SK-N-SH treated with all-trans-retinoic acid at 6 μM for 48 hours (cell line): ENCODE measurements around the gene GPR171.

ENCODE experiments used
- ATAC-seq: fragments of 200-7000 bp; cut with Tn5 transposase; 3 replicates; pipeline ENCODE4 v1.9.1; 2020; ENCODE audit warnings: mild to moderate bottlenecking, moderate library complexity
- ARNTL ChIP-seq: fragments of 450-650 bp; formaldehyde crosslinking; IDR thresholded peaks from 2 replicates; pipeline ENCODE4 v1.5.0; 2020; ENCODE audit warnings: low read depth, mild to moderate bottlenecking, moderate library complexity, borderline replicate concordance
- BACH2 ChIP-seq: fragments of 250-450 bp; sonication (Bioruptor Pico); IDR thresholded peaks from 2 replicates; pipeline ENCODE4 v1.9.0; 2021; ENCODE audit warnings: mild to moderate bottlenecking, borderline replicate concordance
- CREB5 ChIP-seq: fragments of 250-450 bp; sonication (Bioruptor Pico); IDR thresholded peaks from 2 replicates; pipeline ENCODE4 v1.5.1; 2020; ENCODE audit warnings: low read depth, mild to moderate bottlenecking, moderate library complexity
- CSDC2 ChIP-seq: fragments of 250-450 bp; sonication (Bioruptor Pico); IDR thresholded peaks from 2 replicates; pipeline ENCODE4 v1.5.0; 2020; ENCODE audit warnings: mild to moderate bottlenecking, moderate library complexity
- ESRRG ChIP-seq: fragments of 250-450 bp; sonication (Bioruptor Pico); IDR thresholded peaks from 2 replicates; pipeline ENCODE4 v1.6.1; 2021; ENCODE audit warnings: mild to moderate bottlenecking
- GLIS3 ChIP-seq: fragments of 250-450 bp; sonication (Bioruptor Pico); IDR thresholded peaks from 2 replicates; pipeline ENCODE4 v1.5.0; 2020; ENCODE audit warnings: mild to moderate bottlenecking, moderate library complexity
- ISL1 ChIP-seq: fragments of 250-450 bp; sonication (Bioruptor Pico); IDR thresholded peaks from 2 replicates; pipeline ENCODE4 v2.1.2; 2022; ENCODE audit warnings: mild to moderate bottlenecking, moderate library complexity
- OSR1 ChIP-seq: fragments of 250-450 bp; sonication (Bioruptor Pico); IDR thresholded peaks from 2 replicates; pipeline ENCODE4 v1.8.0; 2022; ENCODE audit warnings: moderate library complexity, mild to moderate bottlenecking, inconsistent platforms
- PATZ1 ChIP-seq: fragments of 250-450 bp; sonication (Bioruptor Pico); IDR thresholded peaks from 2 replicates; pipeline ENCODE4 v1.8.0; 2020; ENCODE audit warnings: mild to moderate bottlenecking, moderate library complexity, borderline replicate concordance
- RARB ChIP-seq: fragments of 250-450 bp; sonication (Bioruptor Pico); IDR thresholded peaks from 2 replicates; pipeline ENCODE4 v1.8.0; 2021; ENCODE audit warnings: mild to moderate bottlenecking, moderate library complexity
- SNAI2 ChIP-seq: fragments of 250-450 bp; sonication (Bioruptor Pico); IDR thresholded peaks from 2 replicates; pipeline ENCODE4 v1.5.0; 2020; ENCODE audit warnings: mild to moderate bottlenecking, moderate library complexity
- TCF4 ChIP-seq: fragments of 250-450 bp; sonication (Bioruptor Pico); IDR thresholded peaks from 2 replicates; pipeline ENCODE4 v1.8.0; 2021; ENCODE audit warnings: mild to moderate bottlenecking, moderate library complexity, borderline replicate concordance
- TOX ChIP-seq: fragments of 250-450 bp; sonication (Bioruptor Pico); IDR thresholded peaks from 2 replicates; pipeline ENCODE4 v1.8.0; 2021; ENCODE audit warnings: mild to moderate bottlenecking, moderate library complexity, borderline replicate concordance
- TSHZ2 ChIP-seq: fragments of 250-450 bp; sonication (Bioruptor Pico); IDR thresholded peaks from 2 replicates; pipeline ENCODE4 v1.5.0; 2020; ENCODE audit warnings: mild to moderate bottlenecking, moderate library complexity
- ZFP3 ChIP-seq: fragments of 250-450 bp; sonication (Bioruptor Pico); IDR thresholded peaks from 2 replicates; pipeline ENCODE4 v1.5.0; 2020; ENCODE audit warnings: mild to moderate bottlenecking, moderate library complexity
- ZFP30 ChIP-seq: fragments of 450-650 bp; formaldehyde crosslinking; IDR thresholded peaks from 2 replicates; pipeline ENCODE4 v1.5.0; 2022; ENCODE audit warnings: mild to moderate bottlenecking, moderate library complexity
- ZNF565 ChIP-seq: fragments of 450-650 bp; formaldehyde crosslinking; conservative IDR thresholded peaks from 2 replicates; pipeline ENCODE4 v1.5.0; 2020; ENCODE audit warnings: low read depth, mild to moderate bottlenecking, moderate library complexity
- ZNF70 ChIP-seq: fragments of 450-650 bp; formaldehyde crosslinking; IDR thresholded peaks from 2 replicates; pipeline ENCODE4 v1.5.0; 2020; ENCODE audit warnings: mild to moderate bottlenecking, moderate library complexity
- ZNF8 ChIP-seq: fragments of 450-650 bp; formaldehyde crosslinking; IDR thresholded peaks from 2 replicates; pipeline ENCODE4 v1.5.0; 2020; ENCODE audit warnings: mild to moderate bottlenecking, moderate library complexity
- TF ChIP-seq, protein P1 (sequence below): fragments of 250-450 bp; sonication (Bioruptor Pico); IDR thresholded peaks from 2 replicates; pipeline ENCODE4 v1.5.1; 2021; ENCODE audit warnings: mild to moderate bottlenecking, moderate library complexity

The GPR171 gene

DNA sequence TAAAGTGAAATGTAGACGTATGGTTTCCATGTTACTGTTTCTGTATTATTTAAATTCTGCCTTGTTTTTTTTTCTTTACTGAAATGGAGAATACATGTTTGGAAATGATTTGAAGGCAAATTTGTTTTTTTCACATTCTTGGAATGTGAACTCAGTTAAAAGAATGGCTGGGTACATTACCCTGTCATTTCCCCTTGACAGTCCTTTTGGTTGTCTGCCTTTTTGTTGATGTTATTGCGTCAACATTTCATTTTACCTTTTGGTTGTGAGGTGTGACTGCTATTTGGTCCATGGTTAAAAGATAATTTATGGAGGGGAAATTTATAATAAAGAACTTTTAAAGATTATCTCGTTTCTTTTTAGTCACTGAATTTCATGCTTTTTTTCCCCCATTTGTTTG is 3.2 kb upstream of the GPR171 start:
- TF ChIP-seq ZNF565 (CRISPR knock-in tag), result no peak
- no peak for TF ChIP-seq GLIS3 (CRISPR knock-in tag)
- TF ChIP-seq ISL1 (CRISPR knock-in tag), result no peak
- TF ChIP-seq TCF4 (CRISPR knock-in tag), result no peak
- TF ChIP-seq CSDC2 (CRISPR knock-in tag), result no peak
- no peak for TF ChIP-seq OSR1 (CRISPR knock-in tag)
- no peak for TF ChIP-seq ESRRG (CRISPR knock-in tag)
- no peak for TF ChIP-seq BACH2
- no peak for TF ChIP-seq ZNF70 (CRISPR knock-in tag)
- TF ChIP-seq ZFP3 (CRISPR knock-in tag), result no peak
- no peak for TF ChIP-seq TSHZ2 (CRISPR knock-in tag)
- no peak for TF ChIP-seq ZNF8 (CRISPR knock-in tag)
- no peak for ATAC-seq

GRCh38 chr3:151205482-151205881 is 2.5 kb upstream of the GPR171 start:
- no peak for TF ChIP-seq TCF4 (CRISPR knock-in tag)
- no peak for TF ChIP-seq ZNF565 (CRISPR knock-in tag)
- no peak for TF ChIP-seq PATZ1
- TF ChIP-seq ISL1 (CRISPR knock-in tag), result no peak
- no peak for TF ChIP-seq GLIS3 (CRISPR knock-in tag)
- TF ChIP-seq ZFP30 (CRISPR knock-in tag), result no peak
- TF ChIP-seq ZNF70 (CRISPR knock-in tag), result no peak
- TF ChIP-seq CREB5 (CRISPR knock-in tag), result no peak
- TF ChIP-seq, protein P1, sequence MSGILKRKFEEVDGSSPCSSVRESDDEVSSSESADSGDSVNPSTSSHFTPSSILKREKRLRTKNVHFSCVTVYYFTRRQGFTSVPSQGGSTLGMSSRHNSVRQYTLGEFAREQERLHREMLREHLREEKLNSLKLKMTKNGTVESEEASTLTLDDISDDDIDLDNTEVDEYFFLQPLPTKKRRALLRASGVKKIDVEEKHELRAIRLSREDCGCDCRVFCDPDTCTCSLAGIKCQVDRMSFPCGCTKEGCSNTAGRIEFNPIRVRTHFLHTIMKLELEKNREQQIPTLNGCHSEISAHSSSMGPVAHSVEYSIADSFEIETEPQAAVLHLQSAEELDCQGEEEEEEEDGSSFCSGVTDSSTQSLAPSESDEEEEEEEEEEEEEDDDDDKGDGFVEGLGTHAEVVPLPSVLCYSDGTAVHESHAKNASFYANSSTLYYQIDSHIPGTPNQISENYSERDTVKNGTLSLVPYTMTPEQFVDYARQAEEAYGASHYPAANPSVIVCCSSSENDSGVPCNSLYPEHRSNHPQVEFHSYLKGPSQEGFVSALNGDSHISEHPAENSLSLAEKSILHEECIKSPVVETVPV (CRISPR knock-in tag), result no peak
- no peak for TF ChIP-seq RARB (CRISPR knock-in tag)
- no peak for TF ChIP-seq ESRRG (CRISPR knock-in tag)
- TF ChIP-seq ARNTL (CRISPR knock-in tag), result no peak
- TF ChIP-seq ZNF8 (CRISPR knock-in tag), result no peak
- no peak for TF ChIP-seq OSR1 (CRISPR knock-in tag)
- TF ChIP-seq TSHZ2 (CRISPR knock-in tag), result no peak
- TF ChIP-seq CSDC2 (CRISPR knock-in tag), result no peak
- TF ChIP-seq ZFP3 (CRISPR knock-in tag), result no peak
- TF ChIP-seq TOX (CRISPR knock-in tag), result no peak
- no peak for TF ChIP-seq SNAI2 (CRISPR knock-in tag)
- no peak for ATAC-seq
